Heart right ventricle (tissue), 16 donors: ENCODE measurements around the gene CERK. TPM values are rescaled to one million over a fixed set of nuclear protein-coding genes. Genes with fewer than 3 reads are reported as not detected.

Experiments used
- ATAC-seq, 8 donors: fragments of 200-7000 bp; cut with Tn5 transposase; one replicate each; pipeline ENCODE4 v1.9.1; 2020; ENCODE audit warnings: mild to moderate bottlenecking in 8 of 8, moderate library complexity in 8 of 8, moderate number of reproducible peaks in 1 of 8
- DNase-seq, 2 donors: peaks; one replicate each; pipeline ENCODE4 v3.0.0-alpha.2; 2020
- H3K27ac ChIP-seq, 10 donors: fragments of 200-600 bp; sonication (generic) in 2 of 10; one replicate each; pipeline versions ENCODE4 v1.5.0 to v1.8.0; 2020 to 2022; ENCODE audit warnings: mild to moderate bottlenecking in 3 of 10
- H3K27me3 ChIP-seq, 7 donors: fragments of 200-600 bp; one replicate each; pipeline ENCODE4 v1.8.0; 2021 to 2022; ENCODE audit warnings: mild to moderate bottlenecking in 2 of 7
- H3K36me3 ChIP-seq, 9 donors: fragments of 200-600 bp; sonication (generic) in 1 of 9; one replicate each; pipeline versions ENCODE4 v1.5.0 to v1.8.0; 2020 to 2022; ENCODE audit warnings: mild to moderate bottlenecking in 2 of 9
- H3K4me1 ChIP-seq, 9 donors: fragments of 200-600 bp; sonication (generic) in 1 of 9; one replicate each; pipeline versions ENCODE4 v1.5.0 to v1.8.0; 2020 to 2022; ENCODE audit warnings: mild to moderate bottlenecking in 4 of 9
- H3K4me3 ChIP-seq, 10 donors: fragments of 200-600 bp; sonication (generic) in 2 of 10; one replicate each; pipeline versions ENCODE4 v1.5.0 to v1.8.0; 2020 to 2022; ENCODE audit warnings: mild to moderate bottlenecking in 7 of 10, moderate library complexity in 2 of 10
- H3K9me3 ChIP-seq, 11 donors: fragments of 200-600 bp in 10 of 11; sonication (generic) in 2 of 11; one replicate each; pipeline versions ENCODE4 v1.5.0 to v1.8.0; 2013 to 2022; ENCODE audit warnings: mild to moderate bottlenecking in 2 of 11, control low read depth in 1 of 11, moderate library complexity in 1 of 11
- CTCF ChIP-seq, 9 donors: fragments of 200-600 bp; sonication (generic) in 2 of 9; IDR thresholded peaks; one replicate each; pipeline versions ENCODE4 v1.5.0 to v1.8.0; 2021 to 2022; ENCODE audit warnings: antibody characterized with exemption in 9 of 9, mild to moderate bottlenecking in 5 of 9, moderate library complexity in 1 of 9
- WGBS, 2 donors: extraction: QIAGEN DNeasy Blood & Tissue Kit; methylation state at CpG; one replicate each; pipeline ENCODE4 v1.1.7; 2013; ENCODE audit warnings: inconsistent platforms in 1 of 2; 5-methylcytosine and 5-hydroxymethylcytosine counted together
- intact Hi-C, 10 donors: fragments of 100-400 bp; cut with DNase I; formaldehyde crosslinking; loops; one replicate each; pipeline versions ENCODE4 v1.11.1 to v1.14.2; 2022
- polyA plus RNA-seq, 2 donors: library from polyadenylated mRNA; stranded (reverse); fragments of 200-250 nt; gene quantifications; one replicate each; pipeline ENCODE4 v1.2.3, GENCODE V29; 2013
- total RNA-seq, 10 donors: library from RNA; stranded (reverse); fragmentation: NEBNext Ultra II Directional in 3 of 10; extraction: Animal tissue kit (Norgen Biotek cat#: 25700) in 3 of 10; gene quantifications; one replicate each; pipeline versions ENCODE4 v1.2.1 to v1.2.4, GENCODE V29; 2021 to 2023
- donor health status: Arrhythmogenic right ventricular cardiomyopathy.
- donor health status: ischemic (EF 13 %, LVEDD 7.1; RV severe dilation, severe dysfunction).
- donor health status: healthy with polysubstance abuse.
- donor health status: DM: no; HTN: yes; CAD: no.
- donor health status: DM: no; HTN: no; CAD: no.
- donor health status: ischemic (EF 25% LVEDD 6.9; RV normal size, moderate dysfunction).
- donor health status: ischemic (EF 25% LVEDD 5.7; RV mildly dilated, moderate dysfunction).
- donor health status: healthy.
- donor health status: DM: yes; HTN: yes; CAD: no.
- donor health status: Ischemic cardiomyopathy.
- donor health status: ischemic (EF 35%, LVEDD 5.7; RV mildly dilated, moderate dysfunction).
- donor health status: nonischemic (EF 11% LVEDD 7.7; RV severe dilation, severe dysfunction).
- donor health status: DM: yes; HTN: yes; CAD: no.
- donor health status: PGD.
- donor health status: ischemic (EF 29% LVEDD 5.4; RV normal size, mild dysfunction).
- donor health status: nonischemic (EF 23%, LVEDD 6.1; RV moderate dilation, normal function).

Gene CERK
- total and polyA plus RNA-seq, 12 donors: 21.5 to 97.0 (median 66.2) TPM

DNA sequence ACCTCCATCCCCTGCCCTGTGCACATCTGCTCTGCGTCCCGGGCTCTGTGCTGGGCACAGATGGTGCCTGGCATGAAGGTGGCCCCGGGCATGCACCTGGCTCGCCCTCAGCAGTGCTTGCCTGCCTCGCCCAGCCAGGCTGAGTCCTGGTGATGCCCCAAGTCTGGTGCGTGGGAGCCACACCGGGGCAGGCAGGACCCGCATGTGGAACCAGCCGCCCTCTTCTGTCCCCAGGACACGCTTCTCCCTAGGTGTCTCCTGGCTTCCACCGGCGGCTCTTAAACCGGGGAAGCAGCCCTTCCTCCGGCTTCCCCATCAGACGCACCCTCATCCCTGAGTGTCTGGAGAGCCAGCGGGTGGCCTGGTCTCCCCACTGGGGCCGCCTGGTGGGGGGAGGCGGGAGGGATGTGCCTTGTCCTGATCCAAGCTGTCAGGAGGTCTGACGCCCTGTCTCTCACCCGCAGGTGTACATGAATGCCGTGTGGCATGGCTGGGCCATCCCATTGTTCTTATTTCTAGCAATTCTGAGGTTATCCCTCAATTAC is 72.8 kb downstream of the CERK start:
- intact Hi-C loops: loop anchor here in 1 of 10 donors (10.0 kb wide), 1 partner anchor 100 kb away; no protein-coding TSS in a partner anchor
- no peak for DNase-seq
- H3K27ac ChIP-seq: no peak overlapping the region

GRCh38 chr22:46664301-46664855 is 73.7 kb downstream of the CERK start:
- DNase-seq (peak in 1 of 2 donors; percentile 26), ATAC-seq (peak in 1 of 8 donors; percentile 13)
- Histone ChIP-seq H3K4me1 (peaks cover 0 to 21% (median 12%) of the 10 kb centered on the region in 9 donors), H3K9me3 (no peaks in the 10 kb centered on the region), H3K27ac (peak overlapping the region in 2 of 10 donors; percentile 35 to 39), H3K27me3 (no peaks in the 10 kb centered on the region), H3K4me3 (no peak overlapping the region), H3K36me3 (peaks cover 0 to 90% (median 44%) of the 10 kb centered on the region in 9 donors)
- no peak for TF ChIP-seq CTCF (IDR thresholded peaks at IDR 0.05)
- WGBS, 2 donors: 82 to 88% methylated on average over 13 of the region's 13 CpGs
- intact Hi-C loops: loop anchor here in 1 of 10 donors (10.0 kb wide), 1 partner anchor 100 kb away; no protein-coding TSS in a partner anchor

More for the DNA sequence above, 72.8 kb downstream of the CERK start:
- Histone ChIP-seq H3K4me1 (peaks cover 0 to 22% (median 13%) of the 10 kb centered on the region in 9 donors), H3K4me3 (no peak overlapping the region), H3K36me3 (peaks cover 0 to 88% (median 44%) of the 10 kb centered on the region in 9 donors), H3K27me3 (no peaks in the 10 kb centered on the region), H3K9me3 (no peaks in the 10 kb centered on the region)
- no peak for ATAC-seq
- TF ChIP-seq CTCF (IDR thresholded peaks at IDR 0.05): peak in 1 of 9 donors; percentile 47
- WGBS, 2 donors: 94 to 96% methylated on average over 21 of the region's 21 CpGs

GRCh38 chr22:46663436-46664100 is 74.5 kb downstream of the CERK start:
- Histone ChIP-seq H3K36me3 (peaks cover 0 to 89% (median 40%) of the 10 kb centered on the region in 9 donors), H3K4me1 (peaks cover 0 to 21% (median 13%) of the 10 kb centered on the region in 9 donors), H3K27ac (peak overlapping the region in 1 of 10 donors; percentile 71), H3K27me3 (no peaks in the 10 kb centered on the region), H3K9me3 (no peaks in the 10 kb centered on the region), H3K4me3 (no peak overlapping the region)
- ATAC-seq (no peak), DNase-seq (peak in 1 of 2 donors; percentile 9)
- 91% methylated on average over 28 of the region's 28 CpGs for WGBS, 2 donors
- TF ChIP-seq CTCF (IDR thresholded peaks at IDR 0.05): no peak
- intact Hi-C loops: loop anchor here in 1 of 10 donors (10.0 kb wide), 1 partner anchor 99 kb away; no protein-coding TSS in a partner anchor

DNA sequence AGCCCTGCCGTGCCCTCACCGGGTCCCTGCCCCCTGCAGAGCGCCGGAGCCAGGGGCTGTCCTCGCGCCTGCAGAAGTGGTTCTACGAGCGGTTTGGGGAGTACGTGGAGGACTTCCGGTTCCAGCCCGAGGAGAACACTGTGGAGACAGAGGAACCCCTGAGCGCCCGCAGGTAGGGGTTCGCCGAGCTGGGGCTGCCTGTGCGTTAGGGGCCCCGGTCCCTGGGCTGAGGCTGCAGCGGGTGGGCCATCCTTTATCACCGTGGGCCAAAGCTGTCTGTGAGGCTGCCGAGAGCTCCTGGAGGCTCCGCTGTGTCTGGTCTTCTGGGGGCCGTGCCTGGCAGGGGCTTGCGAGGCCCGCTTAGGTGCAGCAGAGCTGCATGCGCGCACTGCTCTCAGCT is 75.1 kb downstream of the CERK start:
- Histone ChIP-seq H3K9me3 (no peaks in the 10 kb centered on the region), H3K27me3 (no peaks in the 10 kb centered on the region), H3K36me3 (peaks cover 0 to 87% (median 34%) of the 10 kb centered on the region in 9 donors), H3K27ac (peak overlapping the region in 1 of 10 donors; percentile 71), H3K4me1 (peaks cover 0 to 25% (median 17%) of the 10 kb centered on the region in 9 donors), H3K4me3 (no peak overlapping the region)
- intact Hi-C loops: loop anchor here in 1 of 10 donors (10.0 kb wide), 1 partner anchor 98 kb away; no protein-coding TSS in a partner anchor
- no peak for TF ChIP-seq CTCF (IDR thresholded peaks at IDR 0.05)
- WGBS, 2 donors: 82 to 91% methylated on average over 26 of the region's 26 CpGs
- ATAC-seq: no peak
- DNase-seq: no peak
